ENCODE data around the gene SGPP1.
"Not testable (repeated sequence)": the region's sequence is repeated elsewhere in the genome, so short reads cannot be mapped to it uniquely, and the experiment has no call there.

The SGPP1 gene

DNA sequence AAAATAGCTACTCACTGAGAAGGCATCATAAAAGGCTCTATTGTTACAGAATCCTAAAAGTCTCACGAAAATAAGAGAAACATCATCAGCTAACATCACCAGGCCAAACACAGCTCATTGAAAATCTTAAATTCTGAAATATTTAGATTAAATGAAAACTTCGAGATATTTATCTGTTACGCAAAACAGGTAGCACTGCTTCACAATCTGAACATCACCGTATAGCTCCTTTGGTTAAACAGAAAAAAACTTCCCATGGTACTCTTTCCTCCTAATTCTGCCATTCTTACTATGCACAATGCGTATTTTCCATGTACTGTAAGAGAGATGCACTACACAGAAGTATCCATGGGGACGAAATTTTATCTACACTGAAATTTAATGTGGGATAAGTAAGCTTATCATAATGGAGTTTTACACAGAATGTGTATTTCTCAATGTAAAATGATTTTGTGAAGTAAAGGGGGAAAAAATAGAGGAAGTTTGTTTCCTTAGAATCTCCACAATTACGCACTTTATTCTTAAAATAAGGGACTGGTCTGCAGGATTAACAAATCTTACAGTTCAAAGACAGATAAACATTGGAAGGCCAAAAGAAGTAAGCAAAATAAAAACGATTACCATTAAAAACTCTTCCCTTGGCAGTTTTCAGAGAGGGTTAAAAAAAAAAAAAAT, 1.9 kb downstream of the SGPP1 start:
- no peak for DNase-seq

DNA sequence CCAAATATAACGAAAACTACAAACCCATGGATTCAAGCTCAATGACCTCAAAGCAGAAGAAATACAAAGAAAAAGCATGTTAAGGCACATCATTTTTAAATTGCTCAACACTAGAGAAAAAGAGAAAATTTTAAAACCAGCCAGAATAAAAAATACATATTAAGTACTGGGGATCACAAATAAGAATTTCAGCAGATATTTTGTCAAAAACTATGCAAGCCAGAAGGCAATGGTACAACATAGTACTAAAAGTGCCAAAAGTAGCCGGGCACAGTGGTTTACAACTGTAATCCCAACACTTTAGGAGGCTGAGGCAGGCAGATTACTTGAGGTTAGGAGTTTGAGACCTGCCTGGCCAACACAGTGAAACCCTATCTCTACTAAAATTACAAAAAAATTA, 10.2 kb downstream of the SGPP1 start:
- no peak for DNase-seq

GRCh38 chr14:63715360-63715759, 12.5 kb downstream of the SGPP1 start:
- no peak for DNase-seq

DNA sequence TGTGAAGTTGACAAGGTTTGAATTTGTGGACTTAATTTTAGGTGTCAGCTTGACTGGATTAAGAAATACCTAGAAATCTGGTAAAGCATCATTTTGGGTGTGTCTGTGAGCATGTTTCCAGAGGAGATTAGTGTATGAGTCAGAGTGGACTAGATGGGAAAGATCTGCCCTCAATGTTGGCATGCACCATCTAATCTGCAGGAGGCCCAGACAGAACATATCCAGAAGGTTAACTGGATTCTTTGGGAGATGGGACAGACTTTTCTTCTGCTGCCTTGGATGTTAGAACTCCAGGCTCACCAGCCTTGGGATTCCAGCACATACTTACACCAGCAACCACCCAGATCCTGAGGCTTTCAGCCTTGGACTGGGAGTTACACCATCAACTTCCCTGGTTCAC, 14.1 kb downstream of the SGPP1 start:
- no peak for DNase-seq

- DNase-seq: no peak
Measured at GRCh38 chr14:63713058-63713457, 14.8 kb downstream of the SGPP1 start.

GRCh38 chr14:63712123-63712522, 15.7 kb downstream of the SGPP1 start:
- no peak for DNase-seq

GRCh38 chr14:63710497-63710896, 17.4 kb downstream of the SGPP1 start:
- DNase-seq: no peak

- no peak for DNase-seq
Measured at GRCh38 chr14:63709589-63709988, 18.3 kb downstream of the SGPP1 start.

DNA sequence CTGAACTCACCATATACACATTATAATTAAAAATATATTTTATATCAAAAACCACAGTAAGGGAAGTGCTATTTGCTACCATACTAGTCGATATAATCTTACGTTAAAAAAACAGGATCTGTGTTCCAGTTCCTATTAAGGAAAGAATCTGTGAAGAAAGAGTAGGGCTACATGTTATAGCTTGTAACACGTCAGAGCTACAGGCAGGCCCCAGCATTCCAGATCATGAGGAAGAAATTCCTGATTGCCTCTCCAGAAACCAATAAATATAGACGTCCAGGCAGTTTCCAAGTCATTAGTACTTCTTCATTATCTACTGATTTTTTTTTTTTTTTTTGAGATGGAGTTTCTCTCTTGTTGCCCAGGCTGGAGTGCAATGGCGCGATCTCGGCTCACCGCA, 20.6 kb downstream of the SGPP1 start:
- DNase-seq: no peak

GRCh38 chr14:63705561-63706070, 22.2 kb downstream of the SGPP1 start:
- DNase-seq: no peak

GRCh38 chr14:63702530-63702929, 25.3 kb downstream of the SGPP1 start:
- not testable (repeated sequence) for DNase-seq

GRCh38 chr14:63701606-63702299, 26.1 kb downstream of the SGPP1 start:
- DNase-seq: no peak

GRCh38 chr14:63692310-63693020, 35.4 kb downstream of the SGPP1 start:
- no peak for DNase-seq

GRCh38 chr14:63689132-63689531, 38.7 kb downstream of the SGPP1 start:
- DNase-seq: no peak

GRCh38 chr14:63686926-63687325, 40.9 kb downstream of the SGPP1 start:
- no peak for DNase-seq

DNA sequence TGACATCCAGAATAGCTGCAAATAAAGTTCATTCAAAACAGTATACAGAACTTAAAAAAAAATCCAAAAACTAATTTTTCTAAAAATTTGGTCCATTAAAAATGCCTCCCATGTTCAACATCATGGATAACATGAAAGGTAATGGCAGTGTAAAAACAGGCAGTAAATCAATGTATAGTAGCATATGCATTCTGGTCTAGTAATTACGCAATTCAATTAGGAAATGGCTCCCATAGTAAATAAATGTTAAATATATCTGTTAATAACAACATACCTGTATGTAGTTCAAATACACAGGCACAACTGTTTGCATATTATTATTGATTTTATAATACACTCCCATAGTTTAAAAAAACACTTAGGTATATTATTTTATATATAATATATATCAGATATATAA, 42.5 kb downstream of the SGPP1 start:
- no peak for DNase-seq

GRCh38 chr14:63682727-63683593, 44.9 kb downstream of the SGPP1 start:
- DNase-seq: no peak

DNA sequence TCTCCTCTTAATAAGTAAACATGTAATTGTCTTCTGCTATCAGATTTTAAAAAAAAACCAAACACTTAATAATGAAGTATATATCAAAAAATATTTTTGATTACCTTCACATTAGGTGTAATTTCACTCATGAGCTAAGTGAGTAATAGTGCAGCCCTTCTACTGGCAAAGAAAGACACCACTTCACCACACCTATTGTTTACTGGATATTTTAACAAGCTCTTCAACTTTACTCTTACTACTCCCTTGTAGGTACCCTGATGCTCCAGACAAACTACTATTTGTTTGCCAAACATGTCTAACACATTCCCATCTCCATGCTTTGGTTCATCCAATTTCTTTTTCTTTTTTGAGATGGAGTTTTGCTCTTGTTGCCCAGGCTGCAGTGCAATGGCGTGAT, 49.3 kb downstream of the SGPP1 start:
- no peak for DNase-seq

- DNase-seq: no peak
Measured at GRCh38 chr14:63677891-63678379, 49.9 kb downstream of the SGPP1 start.

DNA sequence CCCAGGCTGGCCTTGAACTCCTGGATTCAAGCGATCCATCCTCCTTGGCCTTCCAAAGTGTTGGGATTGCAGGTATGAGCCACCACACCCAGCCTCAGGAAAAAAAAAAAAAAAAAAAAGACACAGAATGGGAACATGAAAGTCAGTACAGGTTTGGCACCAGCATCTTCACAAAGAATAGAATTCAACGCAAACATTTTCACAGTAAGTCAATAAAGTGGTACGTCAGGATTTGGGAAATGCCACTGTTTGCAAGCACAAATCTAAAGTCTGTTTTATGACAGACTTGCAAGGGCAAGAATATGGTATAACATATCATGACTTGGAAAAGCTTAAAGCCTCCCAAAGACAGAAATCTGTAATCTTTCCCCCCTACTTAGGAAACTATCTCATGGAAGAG, 51.2 kb downstream of the SGPP1 start:
- no peak for DNase-seq

GRCh38 chr14:63673886-63674497, 53.9 kb downstream of the SGPP1 start:
- DNase-seq: no peak

DNA sequence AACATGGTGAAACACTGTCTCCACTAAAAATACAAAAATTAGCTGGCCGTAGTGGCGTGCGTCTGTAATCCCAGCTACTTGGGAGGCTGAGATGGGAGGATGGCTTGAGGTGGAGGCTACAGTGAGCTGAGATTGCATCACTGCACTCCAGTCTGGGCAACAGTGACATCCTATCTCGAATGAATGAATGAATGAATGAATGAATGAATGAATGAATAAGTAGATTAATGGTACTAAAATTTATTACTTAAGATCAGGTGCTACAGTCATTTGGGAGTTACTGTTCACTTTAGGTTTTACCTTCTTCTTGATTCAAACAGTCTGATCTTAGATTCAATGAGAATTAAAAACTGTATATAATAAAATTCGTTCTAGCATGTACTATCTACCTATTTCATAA, 54.6 kb downstream of the SGPP1 start:
- no peak for DNase-seq

Measured in activated CD4-positive, CD25-positive, alpha-beta regulatory T cell treated with anti-CD3 and anti-CD28 coated beads, Interleukin-2, amount 50 U/mL, for 72 hours (primary cell).